Dendritic cell treated with granulocyte-macrophage colony-stimulating factor and Interleukin-4, amounts not matched to agents 40 ng/mL and 50 ng/mL, for 4 days (primary cell): Measurements from ENCODE around the gene NOM1.

Experiments used
- H3K27ac Mint-ChIP-seq: one replicate; pipeline ENCODE4 v1.8.0; 2022; ENCODE audit warnings: mild to moderate bottlenecking, mixed read lengths
- H3K27me3 Mint-ChIP-seq: one replicate; pipeline ENCODE4 v1.8.0; 2022; ENCODE audit warnings: mild to moderate bottlenecking, mixed read lengths
- H3K36me3 Mint-ChIP-seq: one replicate; pipeline ENCODE4 v1.8.0; 2022; ENCODE audit warnings: low read depth, mixed read lengths
- H3K4me1 Mint-ChIP-seq: one replicate; pipeline ENCODE4 v1.8.0; 2022; ENCODE audit warnings: low read depth, mixed read lengths
- H3K4me3 Mint-ChIP-seq: one replicate; pipeline ENCODE4 v1.8.0; 2022; ENCODE audit warnings: mild to moderate bottlenecking, moderate library complexity, mixed read lengths
- H3K9me3 Mint-ChIP-seq: one replicate; pipeline ENCODE4 v1.8.0; 2022; ENCODE audit warnings: mixed read lengths
- intact Hi-C: fragments of 100-400 bp; cut with micrococcal nuclease; formaldehyde crosslinking; loops from one replicate; pipeline ENCODE4 v1.15.0; 2022

The NOM1 gene

GRCh38 chr7:157000741-157001653 is 51.5 kb downstream of the NOM1 start:
- peaks cover 90% of the 10 kb centered on the region for H3K27me3 Mint-ChIP-seq
- intact Hi-C loops: no loop called here

GRCh38 chr7:157001920-157002818 is 52.7 kb downstream of the NOM1 start:
- no peaks in the 10 kb centered on the region for H3K36me3 Mint-ChIP-seq
- no peaks in the 10 kb centered on the region for H3K9me3 Mint-ChIP-seq
- H3K4me3 Mint-ChIP-seq: no peak overlapping the region
- intact Hi-C loops: no loop called here
- peaks cover 16% of the 10 kb centered on the region for H3K4me1 Mint-ChIP-seq
- H3K27me3 Mint-ChIP-seq: peaks cover 92% of the 10 kb centered on the region
- no peak overlapping the region for H3K27ac Mint-ChIP-seq

More at GRCh38 chr7:157000741-157001653, 51.5 kb downstream of the NOM1 start:
- no peaks in the 10 kb centered on the region for H3K9me3 Mint-ChIP-seq
- no peaks in the 10 kb centered on the region for H3K36me3 Mint-ChIP-seq
- H3K4me3 Mint-ChIP-seq: peak overlapping the region; percentile 43
- no peak overlapping the region for H3K27ac Mint-ChIP-seq
- peaks cover 16% of the 10 kb centered on the region for H3K4me1 Mint-ChIP-seq

GRCh38 chr7:157002819-157003421 is 53.4 kb downstream of the NOM1 start:
- Mint-ChIP-seq H3K4me3 (no peak overlapping the region), H3K4me1 (peaks cover 16% of the 10 kb centered on the region), H3K36me3 (no peaks in the 10 kb centered on the region), H3K9me3 (no peaks in the 10 kb centered on the region), H3K27ac (no peak overlapping the region), H3K27me3 (peaks cover 92% of the 10 kb centered on the region)
- intact Hi-C loops: no loop called here

GRCh38 chr7:157003445-157003755 is 53.9 kb downstream of the NOM1 start:
- peaks cover 92% of the 10 kb centered on the region for H3K27me3 Mint-ChIP-seq
- H3K9me3 Mint-ChIP-seq: no peaks in the 10 kb centered on the region
- no peak overlapping the region for H3K27ac Mint-ChIP-seq
- no peak overlapping the region for H3K4me3 Mint-ChIP-seq
- no peaks in the 10 kb centered on the region for H3K36me3 Mint-ChIP-seq
- peaks cover 16% of the 10 kb centered on the region for H3K4me1 Mint-ChIP-seq
- intact Hi-C loops: no loop called here

GRCh38 chr7:157003756-157004520 is 54.4 kb downstream of the NOM1 start:
- no peaks in the 10 kb centered on the region for H3K9me3 Mint-ChIP-seq
- no peak overlapping the region for H3K4me3 Mint-ChIP-seq
- H3K27me3 Mint-ChIP-seq: peaks cover 93% of the 10 kb centered on the region
- no peaks in the 10 kb centered on the region for H3K36me3 Mint-ChIP-seq
- H3K27ac Mint-ChIP-seq: no peak overlapping the region
- H3K4me1 Mint-ChIP-seq: peaks cover 16% of the 10 kb centered on the region
- intact Hi-C loops: no loop called here

GRCh38 chr7:157004521-157005455 is 55.3 kb downstream of the NOM1 start:
- H3K27me3 Mint-ChIP-seq: peaks cover 94% of the 10 kb centered on the region
- no peaks in the 10 kb centered on the region for H3K9me3 Mint-ChIP-seq
- intact Hi-C loops: no loop called here

GRCh38 chr7:157005456-157006204 is 56.1 kb downstream of the NOM1 start:
- Mint-ChIP-seq H3K27me3 (peaks cover 89% of the 10 kb centered on the region), H3K4me3 (no peak overlapping the region), H3K4me1 (peaks cover 19% of the 10 kb centered on the region), H3K9me3 (no peaks in the 10 kb centered on the region), H3K36me3 (no peaks in the 10 kb centered on the region), H3K27ac (no peak overlapping the region)
- intact Hi-C loops: no loop called here

More at GRCh38 chr7:157004521-157005455, 55.3 kb downstream of the NOM1 start:
- H3K36me3 Mint-ChIP-seq: no peaks in the 10 kb centered on the region
- H3K4me1 Mint-ChIP-seq: peaks cover 21% of the 10 kb centered on the region
- no peak overlapping the region for H3K4me3 Mint-ChIP-seq
- no peak overlapping the region for H3K27ac Mint-ChIP-seq

- no peaks in the 10 kb centered on the region for H3K9me3 Mint-ChIP-seq
- no peak overlapping the region for H3K27ac Mint-ChIP-seq
- peaks cover 14% of the 10 kb centered on the region for H3K4me1 Mint-ChIP-seq
- H3K4me3 Mint-ChIP-seq: no peak overlapping the region
- H3K36me3 Mint-ChIP-seq: no peaks in the 10 kb centered on the region
- H3K27me3 Mint-ChIP-seq: peaks cover 89% of the 10 kb centered on the region
- intact Hi-C loops: no loop called here
Observed at GRCh38 chr7:157006205-157006747, 56.8 kb downstream of the NOM1 start.

GRCh38 chr7:157006829-157007469 is 57.4 kb downstream of the NOM1 start:
- no peak overlapping the region for H3K27ac Mint-ChIP-seq
- no peak overlapping the region for H3K4me3 Mint-ChIP-seq
- peaks cover 14% of the 10 kb centered on the region for H3K4me1 Mint-ChIP-seq
- no peaks in the 10 kb centered on the region for H3K9me3 Mint-ChIP-seq
- no peaks in the 10 kb centered on the region for H3K36me3 Mint-ChIP-seq
- intact Hi-C loops: no loop called here
- peaks cover 89% of the 10 kb centered on the region for H3K27me3 Mint-ChIP-seq

- Mint-ChIP-seq H3K9me3 (no peaks in the 10 kb centered on the region), H3K27ac (no peak overlapping the region), H3K27me3 (peaks cover 89% of the 10 kb centered on the region), H3K4me1 (peaks cover 14% of the 10 kb centered on the region), H3K4me3 (no peak overlapping the region), H3K36me3 (no peaks in the 10 kb centered on the region)
- intact Hi-C loops: no loop called here
Observed at GRCh38 chr7:157007470-157008066, 58.1 kb downstream of the NOM1 start.
